CD4-positive, alpha-beta T cell (primary cell): ENCODE measurements around the gene SCN4A. TPM values are rescaled to one million over a fixed set of nuclear protein-coding genes. Genes with fewer than 3 reads are reported as not detected.

Experiments used
- ATAC-seq: fragments of 200-7000 bp; cut with Tn5 transposase; one replicate; pipeline ENCODE4 v1.10.0; 2022; ENCODE audit warnings: mild to moderate bottlenecking; ENCODE audit not compliant: poor library complexity
- CTCF ChIA-PET: fragments of 350-600 bp; sonication (Branson Sonifier 250); formaldehyde crosslinking; loops from one replicate; lab custom pipeline; 2021; ENCODE audit warnings: antibody characterized with exemption, inconsistent platforms; lab: Charles Lee
- POLR2A ChIA-PET: fragments of 350-600 bp; sonication (Branson Sonifier 250); formaldehyde crosslinking; loops from one replicate; lab custom pipeline; 2021; ENCODE audit warnings: antibody characterized with exemption, inconsistent platforms; lab: Charles Lee
- DNase-seq, 14 experiments: peaks; one replicate each; pipeline ENCODE4 v3.0.0-alpha.2; 2013 to 2020; ENCODE audit warnings: mixed read lengths in 2 of 14
- H3K27ac ChIP-seq, 2 donors: one replicate each; pipeline versions ENCODE4 v1.5.1 to v1.7.0; 2013; ENCODE audit warnings: low read length in 2 of 2, low read depth in 1 of 2, mild to moderate bottlenecking in 1 of 2
- H3K27me3 ChIP-seq, 2 experiments: 1 replicate in 1 of 2; 2 replicates in 1 of 2; pipeline versions ENCODE4 v1.6.1 to v1.7.0; 2013; ENCODE audit warnings: low read length in 2 of 2, control low read depth in 1 of 2, mild to moderate bottlenecking in 1 of 2, moderate library complexity in 1 of 2; ENCODE audit not compliant: insufficient read depth in 2 of 2, control insufficient read depth in 1 of 2
- H3K36me3 ChIP-seq: one replicate; pipeline ENCODE4 v1.6.1; 2013; ENCODE audit warnings: low read length, control low read depth; ENCODE audit not compliant: insufficient read depth
- H3K4me1 ChIP-seq: one replicate; pipeline ENCODE4 v1.6.1; 2013; ENCODE audit warnings: low read length, control low read depth; ENCODE audit not compliant: insufficient read depth
- H3K4me3 ChIP-seq: one replicate; pipeline ENCODE4 v1.5.1; 2013; ENCODE audit warnings: mild to moderate bottlenecking, low read length, moderate library complexity
- H3K9me3 ChIP-seq, 2 experiments: 1 replicate in 1 of 2; 2 replicates in 1 of 2; pipeline versions ENCODE4 v1.6.1 to v1.7.0; 2013; ENCODE audit warnings: low read length in 2 of 2, mild to moderate bottlenecking in 2 of 2, control low read depth in 1 of 2, moderate library complexity in 1 of 2; ENCODE audit not compliant: control insufficient read depth in 1 of 2, insufficient read depth in 1 of 2
- H3K27ac Mint-ChIP-seq: one replicate; pipeline ENCODE4 v1.8.0; 2020; ENCODE audit warnings: mixed read lengths
- H3K27me3 Mint-ChIP-seq: one replicate; pipeline ENCODE4 v1.8.0; 2021; ENCODE audit warnings: mixed read lengths
- H3K36me3 Mint-ChIP-seq: one replicate; pipeline ENCODE4 v1.8.0; 2021; ENCODE audit warnings: low read depth, mixed read lengths
- H3K4me1 Mint-ChIP-seq: one replicate; pipeline ENCODE4 v1.8.0; 2021; ENCODE audit warnings: low read depth, mixed read lengths
- H3K4me3 Mint-ChIP-seq: one replicate; pipeline ENCODE4 v1.8.0; 2020; ENCODE audit warnings: mild to moderate bottlenecking, mixed read lengths
- H3K9me3 Mint-ChIP-seq: one replicate; pipeline ENCODE4 v1.8.0; 2020; ENCODE audit warnings: mixed read lengths
- CTCF ChIP-seq: fragments of 200-600 bp; IDR thresholded peaks from one replicate; pipeline ENCODE4 v1.8.0; 2022; ENCODE audit warnings: antibody characterized with exemption, mild to moderate bottlenecking
- intact Hi-C, 2 experiments: fragments of 100-400 bp; cut with DNase I in 1 of 2; cut with micrococcal nuclease in 1 of 2; formaldehyde crosslinking; loops; one replicate each; pipeline versions ENCODE4 v1.15.1 to v1.9.0; 2023 to 2025; cut with DNase I, micrococcal nuclease
- total RNA-seq, 174 experiments: library from RNA in 2 of 174; stranded (reverse) in 2 of 174; gene quantifications; one replicate each; pipeline ENCODE4 v1.2.3 and lab custom pipeline; 2021 to 2026

Gene SCN4A
- total RNA-seq, 2 experiments from 2014 or later = 0.03 TPM; not detected in 1

- intact Hi-C loops = loop anchor here in 1 of 2 experiments (2.0 kb wide), 2 partner anchors 17 to 25 kb away; no protein-coding TSS in a partner anchor
- Histone ChIP-seq H3K27ac (no peak overlapping the region), H3K27me3 (no peaks in the 10 kb centered on the region), H3K36me3 (peaks cover 33% of the 10 kb centered on the region), H3K4me3 (no peak overlapping the region), H3K9me3 (no peaks in the 10 kb centered on the region), H3K4me1 (peaks cover 36% of the 10 kb centered on the region)
- TF ChIP-seq CTCF = no peak
- CTCF ChIA-PET = interaction anchor here (0.7 to 11.2 kb wide), 5 partner anchors 9 to 32 kb away, joined by 3 to 111 read pairs (median 5); partner anchors contain the start of gene ICAM2
- H3K4me1 Mint-ChIP-seq = peaks cover 44% of the 10 kb centered on the region
- H3K4me3 Mint-ChIP-seq = peak overlapping the region; percentile 91
- H3K9me3 Mint-ChIP-seq = no peaks in the 10 kb centered on the region
- H3K27ac Mint-ChIP-seq = peak overlapping the region; percentile 61
- peaks cover 38% of the 10 kb centered on the region for H3K36me3 Mint-ChIP-seq
- no peak for ATAC-seq
- DNase-seq = peak in 1 of 14 experiments; percentile 35
- POLR2A ChIA-PET = interaction anchor here (0.6 to 10.0 kb wide), 7 partner anchors 14 to 273 kb away, joined by 3 to 156 read pairs (median 3); partner anchors contain the start of gene ICAM2
- no peaks in the 10 kb centered on the region for H3K27me3 Mint-ChIP-seq
Observed at GRCh38 chr17:63999680-64000531, 27.2 kb upstream of the SCN4A start.

GRCh38 chr17:63998721-63999679 lies 26.3 kb upstream of the SCN4A start:
- POLR2A ChIA-PET = interaction anchor here (0.6 to 10.0 kb wide), 9 partner anchors 10 to 274 kb away, joined by 3 to 156 read pairs (median 4); partner anchors contain the start of gene ICAM2
- CTCF ChIA-PET = interaction anchor here (0.6 to 11.2 kb wide), 7 partner anchors 8 to 28 kb away, joined by 3 to 111 read pairs (median 5); partner anchors contain the start of gene ICAM2
- ATAC-seq (peak; percentile 43), DNase-seq (peak in 7 of 14 experiments; percentile 10 to 67 (median 34))
- peak overlapping the region; percentile 80 for H3K4me3 ChIP-seq
- no peaks in the 10 kb centered on the region for H3K27me3 ChIP-seq
- Mint-ChIP-seq H3K9me3 (no peaks in the 10 kb centered on the region), H3K36me3 (peaks cover 29% of the 10 kb centered on the region), H3K4me3 (peak overlapping the region; percentile 91), H3K27ac (peak overlapping the region; percentile 73), H3K27me3 (no peaks in the 10 kb centered on the region), H3K4me1 (peaks cover 50% of the 10 kb centered on the region)
- no peak for TF ChIP-seq CTCF
- peaks cover 37% of the 10 kb centered on the region for H3K4me1 ChIP-seq
- intact Hi-C loops = loop anchor here (1.0 to 2.0 kb wide), 3 partner anchors 18 to 26 kb away; no protein-coding TSS in a partner anchor
- H3K27ac ChIP-seq = no peak overlapping the region
- H3K9me3 ChIP-seq = no peaks in the 10 kb centered on the region
- peaks cover 24% of the 10 kb centered on the region for H3K36me3 ChIP-seq
